ENCODE results near the gene CEBPZ. TPM values are rescaled to one million over a fixed set of nuclear protein-coding genes. Genes with fewer than 3 reads are reported as not detected.

CEBPZ gene
- total RNA-seq (2022; extraction: Qiagen RNA extraction) = 66.5 to 83.0 TPM (median 68.5 TPM) in 5 replicates

GRCh38 chr2:37231241-37232130 is at the start of gene CEBPZ, which contains the start of gene NDUFAF7:
Gene CEBPZ (minus strand): TSS chr2:37231596. CDS start chr2:37231567, 29 bp downstream.
Gene NDUFAF7 (plus strand): TSS chr2:37231658. CDS start chr2:37231706, 48 bp downstream.

GRCh38 chr2:37196320-37197195 is 34.8 kb downstream of the CEBPZ start, which contains the start of gene CEBPZOS:
Gene CEBPZOS (plus strand): TSS chr2:37196496. CDS start chr2:37199705, 3,209 bp downstream.

GRCh38 chr2:37188570-37188969 is 42.8 kb downstream of the CEBPZ start, which contains the start of gene SULT6B1:
Gene SULT6B1 (minus strand): TSS chr2:37188670. CDS start chr2:37188640, 30 bp downstream.

GRCh38 chr2:37156857-37157714 is 74.3 kb downstream of the CEBPZ start, which contains the start of gene EIF2AK2:
Gene EIF2AK2 (minus strand): TSS chr2:37156980. CDS start chr2:37147806, 9,174 bp downstream.

Other genes with a start within 250 kb of the CEBPZ start
- gene HEATR5B, start 147.2 kb downstream of the CEBPZ start, total RNA-seq (2022; extraction: Qiagen RNA extraction) = 4.8 to 8.7 TPM (median 7.2 TPM) in 5 replicates
- 9.0 to 12.0 TPM (median 11.0 TPM) in 5 replicates for gene GPATCH11, start 147.1 kb downstream of the CEBPZ start, total RNA-seq (2022; extraction: Qiagen RNA extraction)
- 19.8 to 29.5 TPM (median 27.2 TPM) in 5 replicates for gene EIF2AK2, start 74.6 kb downstream of the CEBPZ start, total RNA-seq (2022; extraction: Qiagen RNA extraction)
- gene SULT6B1, start 42.9 kb downstream of the CEBPZ start, total RNA-seq (2022; extraction: Qiagen RNA extraction) = not detected in 5 replicates
- gene CEBPZOS, start 35.1 kb downstream of the CEBPZ start, total RNA-seq (2022; extraction: Qiagen RNA extraction) = 40.0 to 46.0 TPM (median 41.6 TPM) in 5 replicates
- gene NDUFAF7, start 62 bp upstream of the CEBPZ start, total RNA-seq (2022; extraction: Qiagen RNA extraction) = 15.0 to 20.9 TPM (median 17.2 TPM) in 5 replicates
- 9.5 to 17.0 TPM (median 14.7 TPM) in 5 replicates for gene PRKD3, start 93.2 kb upstream of the CEBPZ start, total RNA-seq (2022; extraction: Qiagen RNA extraction)
- 20.1 to 22.8 TPM (median 21.9 TPM) in 5 replicates for gene QPCT, start 113.0 kb upstream of the CEBPZ start, total RNA-seq (2022; extraction: Qiagen RNA extraction)